HG02884 (cell line): ENCODE measurements around the gene FLCN.
A peak's percentile ranks its signal among the peaks of the same experiment; 100 is the strongest.
"Not testable (repeated sequence)": the region's sequence is repeated elsewhere in the genome, so short reads cannot be mapped to it uniquely, and the experiment has no call there.

Experiments
- ATAC-seq: cut with Tn5 transposase; IDR thresholded peaks from one replicate; pipeline ENCODE4 v1.9.1; 2021; ENCODE audit warnings: mild to moderate bottlenecking, moderate library complexity; ENCODE audit not compliant: unreplicated experiment

The FLCN gene, protein sequence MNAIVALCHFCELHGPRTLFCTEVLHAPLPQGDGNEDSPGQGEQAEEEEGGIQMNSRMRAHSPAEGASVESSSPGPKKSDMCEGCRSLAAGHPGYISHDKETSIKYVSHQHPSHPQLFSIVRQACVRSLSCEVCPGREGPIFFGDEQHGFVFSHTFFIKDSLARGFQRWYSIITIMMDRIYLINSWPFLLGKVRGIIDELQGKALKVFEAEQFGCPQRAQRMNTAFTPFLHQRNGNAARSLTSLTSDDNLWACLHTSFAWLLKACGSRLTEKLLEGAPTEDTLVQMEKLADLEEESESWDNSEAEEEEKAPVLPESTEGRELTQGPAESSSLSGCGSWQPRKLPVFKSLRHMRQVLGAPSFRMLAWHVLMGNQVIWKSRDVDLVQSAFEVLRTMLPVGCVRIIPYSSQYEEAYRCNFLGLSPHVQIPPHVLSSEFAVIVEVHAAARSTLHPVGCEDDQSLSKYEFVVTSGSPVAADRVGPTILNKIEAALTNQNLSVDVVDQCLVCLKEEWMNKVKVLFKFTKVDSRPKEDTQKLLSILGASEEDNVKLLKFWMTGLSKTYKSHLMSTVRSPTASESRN

DNA sequence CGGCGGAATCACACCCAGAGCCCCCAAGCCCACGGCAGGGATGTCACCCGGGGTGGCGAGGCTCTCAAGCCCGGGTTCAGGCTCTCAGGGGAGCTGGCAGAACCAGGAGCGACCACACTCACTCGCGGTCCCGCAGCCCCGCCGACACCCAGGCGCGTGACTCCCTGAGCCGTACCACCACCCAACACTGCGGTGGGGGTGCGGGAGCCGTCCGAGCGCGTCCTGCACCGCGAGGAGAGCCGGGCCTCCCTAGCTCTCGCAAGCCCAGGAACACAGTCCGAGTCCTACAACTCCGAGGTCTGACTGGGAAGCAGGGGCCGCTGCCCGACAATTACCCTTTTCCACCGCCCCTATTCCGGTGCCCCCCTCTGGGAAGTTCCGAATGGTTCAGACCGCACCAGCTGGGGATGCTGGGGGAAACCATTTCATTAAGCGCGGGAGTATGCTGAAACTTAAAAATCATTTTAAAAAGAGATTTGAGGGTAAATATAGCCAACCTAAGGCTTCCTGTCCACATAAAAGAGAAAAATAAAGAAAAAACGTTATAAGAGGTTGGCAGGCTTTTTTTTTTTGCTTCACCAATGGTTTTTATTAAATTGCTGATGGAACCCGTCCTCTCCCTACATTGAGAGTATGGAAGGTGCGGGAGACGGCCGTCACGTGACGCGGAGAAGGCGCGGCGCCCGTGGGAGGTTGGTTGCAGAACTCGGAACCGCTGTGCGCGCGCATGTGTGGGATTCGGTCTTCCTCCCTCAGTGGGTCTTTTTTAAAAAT lies at the start of gene FLCN:
Gene FLCN (minus strand): TSS at position 143 of the 774 bp plus-strand sequence. CDS start 9,031 bp downstream, outside the sequence.
- ATAC-seq = peak; percentile 69

DNA sequence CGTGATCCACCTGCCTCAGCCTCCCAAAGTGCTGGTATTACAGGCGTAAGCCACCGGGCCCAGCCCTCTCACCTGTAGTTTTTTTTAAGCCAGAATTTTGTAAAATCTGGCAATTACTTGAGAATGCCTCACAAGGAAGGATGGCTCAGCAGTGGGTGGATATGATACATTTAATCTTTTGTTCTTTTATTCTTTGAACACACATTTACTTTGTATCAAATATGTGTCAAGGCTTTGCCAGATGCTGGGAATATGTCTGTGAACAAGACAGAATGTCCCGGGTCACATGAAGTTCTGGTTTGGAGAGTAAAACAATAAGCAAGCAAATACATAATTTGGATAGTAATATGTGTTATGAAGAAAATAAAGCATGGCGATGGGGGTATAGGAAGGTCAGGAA lies 49.0 kb upstream of the FLCN start:
- no peak for ATAC-seq

DNA sequence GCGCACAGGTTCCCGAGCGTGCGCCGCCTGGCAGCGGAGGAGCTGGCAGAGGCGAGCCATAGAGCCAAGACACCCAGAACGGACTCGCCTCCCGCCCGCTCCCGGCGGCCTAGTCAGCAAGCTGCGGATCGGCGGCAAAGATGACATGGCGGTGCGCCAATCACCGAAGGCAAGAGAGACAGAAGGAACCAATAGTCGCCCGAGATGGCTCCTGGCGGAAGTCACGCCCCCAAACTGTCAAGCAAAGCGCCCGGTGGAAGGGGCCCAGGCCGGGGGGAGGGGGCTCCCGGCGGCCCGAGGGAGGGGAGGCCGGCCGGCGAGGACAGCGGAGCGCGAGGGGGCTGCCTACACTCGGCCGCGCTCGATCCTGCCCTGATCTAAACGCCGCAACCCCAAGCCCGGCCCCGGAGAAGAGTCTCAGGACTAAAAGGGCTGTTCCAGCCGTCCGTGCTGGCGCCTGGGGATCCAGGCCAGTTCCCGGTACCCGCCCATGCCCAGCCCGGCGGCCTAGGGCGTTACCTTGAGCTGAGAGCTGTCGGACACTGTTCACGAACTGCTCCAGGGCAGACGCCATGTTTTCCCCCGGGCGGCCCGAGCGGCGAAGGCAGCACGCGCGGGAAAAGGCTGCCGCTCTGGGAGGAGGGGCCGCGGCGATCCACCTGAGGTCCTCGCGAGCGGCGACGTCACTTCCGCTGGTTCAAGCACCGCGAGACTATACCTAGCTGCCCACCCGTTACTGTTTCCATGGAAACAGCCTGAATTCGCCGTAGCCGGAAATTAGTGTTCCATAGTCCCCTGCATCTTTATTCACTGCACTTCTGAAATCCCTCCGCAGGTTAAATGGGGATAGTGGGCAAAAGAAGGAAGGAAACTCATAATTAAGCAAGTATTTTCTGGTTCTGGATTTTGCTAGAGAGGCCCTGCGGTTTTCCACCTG lies 43.9 kb upstream of the FLCN start, which contains the start of gene COPS3:
Gene COPS3 (minus strand): TSS at position 634 of the 937 bp plus-strand sequence. CDS start 60 bp downstream, at position 574.
- peak; percentile 86 for ATAC-seq

DNA sequence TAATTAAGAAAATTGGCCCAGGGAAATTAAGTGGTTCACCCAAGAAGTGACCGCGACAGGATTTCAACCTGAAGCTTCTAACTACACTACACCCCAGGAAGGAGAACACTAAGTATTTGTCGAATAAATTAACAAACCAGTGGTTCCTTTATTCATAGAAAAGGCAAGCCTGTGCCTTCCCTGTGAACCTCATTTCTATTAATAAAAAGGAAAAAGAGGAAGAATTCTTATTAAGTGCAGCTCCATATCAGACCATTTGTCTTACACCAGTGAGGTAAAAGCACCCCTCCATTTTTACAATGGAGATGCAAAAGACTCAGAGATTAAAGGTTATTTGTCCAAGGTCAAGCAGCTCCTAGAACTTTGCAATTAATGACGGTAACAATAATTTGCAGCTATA lies 42.3 kb upstream of the FLCN start:
- no peak for ATAC-seq

DNA sequence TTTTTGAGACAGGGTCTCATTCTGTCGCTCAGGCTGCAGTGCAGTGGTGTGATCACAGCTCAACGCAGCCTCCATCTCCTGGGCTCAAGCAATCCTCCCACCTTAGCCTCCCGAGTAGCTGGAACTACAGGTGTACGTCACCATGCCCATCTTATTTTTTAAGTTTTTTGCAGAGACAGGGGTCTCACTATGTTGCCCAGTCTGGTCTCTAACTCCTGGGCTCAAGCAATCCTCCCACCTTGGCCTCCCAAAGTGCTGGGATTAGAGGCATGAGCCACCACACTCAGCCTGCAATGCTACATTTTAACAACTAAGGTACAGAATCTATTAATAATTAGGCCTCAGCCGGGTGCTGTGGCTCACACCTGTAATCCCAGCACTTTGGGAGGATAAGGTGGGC lies 40.5 kb upstream of the FLCN start:
- ATAC-seq = not testable (repeated sequence)

DNA sequence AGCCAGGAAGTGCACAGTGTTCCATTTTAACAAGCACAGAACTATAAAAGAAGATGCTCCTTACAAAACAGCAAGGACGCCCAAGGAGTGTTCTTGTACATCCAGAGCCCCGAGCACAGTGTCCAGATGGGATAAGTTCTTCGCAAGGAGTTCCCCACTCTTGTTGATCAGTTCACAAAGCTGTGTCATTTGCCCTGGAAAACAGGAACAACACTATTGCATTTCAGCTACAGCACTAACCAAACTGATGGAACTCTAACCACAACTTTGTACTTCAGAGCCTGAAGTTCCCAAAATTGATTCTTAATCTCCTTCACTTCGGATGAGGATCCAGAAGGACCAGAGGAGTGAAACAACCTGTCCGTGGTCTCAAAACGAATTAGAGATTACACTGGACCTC lies 39.0 kb upstream of the FLCN start:
- ATAC-seq = no peak

DNA sequence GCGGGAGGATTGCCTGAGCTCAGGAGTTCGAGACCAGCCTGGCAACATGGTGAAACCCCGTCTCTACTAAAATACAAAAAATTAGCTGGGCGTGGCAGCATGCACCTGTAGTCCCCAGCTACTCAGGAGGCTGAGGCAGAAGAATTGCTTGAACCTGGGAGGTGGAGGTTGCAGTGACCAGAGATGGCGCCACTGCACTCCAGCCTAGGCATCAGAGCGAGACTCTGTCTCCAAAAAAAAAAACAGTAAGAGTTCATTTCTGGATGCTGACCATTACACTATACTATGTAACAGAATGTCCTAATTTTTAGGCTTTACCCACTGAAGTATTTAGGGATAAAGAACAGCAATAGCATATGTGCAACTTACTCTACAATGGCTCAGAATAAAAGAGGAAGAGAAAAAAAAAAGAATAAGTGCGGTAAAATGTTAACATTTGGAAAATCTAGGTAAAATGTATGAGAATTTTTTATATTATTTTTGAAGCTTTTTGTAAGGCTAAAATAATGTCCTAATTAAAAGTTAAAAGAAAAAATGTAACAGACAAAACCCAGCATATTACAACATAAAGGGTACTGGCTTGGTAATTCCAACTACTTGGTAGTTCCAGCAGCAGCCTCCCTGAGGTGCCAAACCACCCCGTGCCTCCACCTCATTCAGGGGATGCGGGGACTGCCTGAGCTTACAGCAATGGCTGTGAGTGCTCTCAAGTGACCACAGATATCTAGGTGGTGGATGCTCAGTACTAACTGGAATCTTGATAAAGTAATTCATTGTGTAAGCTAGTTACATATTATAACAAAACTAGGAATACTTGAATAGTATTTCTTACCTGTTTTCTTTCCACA lies 33.2 kb upstream of the FLCN start:
- ATAC-seq = no peak

DNA sequence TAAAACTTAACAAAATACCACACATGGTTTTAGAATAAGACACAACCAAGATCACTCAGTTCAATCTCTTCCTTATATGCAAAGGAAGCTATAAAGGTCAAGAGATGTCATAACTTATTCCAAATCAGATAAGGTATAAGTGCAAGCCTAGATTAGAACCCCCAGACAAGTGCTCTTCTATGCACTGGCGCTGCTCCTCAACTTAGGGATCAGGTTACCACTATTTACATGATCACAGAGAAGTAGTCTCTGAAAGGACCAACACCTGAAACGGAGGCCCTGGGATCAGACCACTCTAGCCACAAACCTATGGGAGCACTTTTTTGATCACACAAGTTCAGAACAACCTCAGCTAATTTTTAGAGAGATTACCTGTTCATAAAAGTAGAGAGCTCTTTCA lies 27.5 kb upstream of the FLCN start:
- ATAC-seq = no peak

DNA sequence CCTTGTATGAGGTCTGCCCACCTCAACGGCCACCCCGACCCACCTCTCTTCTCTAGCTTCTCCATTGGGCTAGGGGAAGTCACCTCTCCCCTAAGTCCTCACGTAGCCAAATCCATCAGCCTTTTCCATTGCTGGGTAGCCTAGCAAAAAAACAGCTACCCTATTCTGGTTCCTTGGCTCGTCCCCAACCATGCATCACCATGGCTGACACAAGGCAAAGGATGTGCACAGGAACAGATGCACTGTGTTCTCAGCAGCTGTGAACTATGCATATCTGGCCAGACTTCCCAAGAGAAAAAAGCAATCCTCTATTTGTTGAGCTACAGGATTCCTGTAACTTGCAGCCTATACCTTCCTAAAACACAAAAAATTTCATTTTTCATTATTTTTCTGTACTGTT lies 22.0 kb upstream of the FLCN start:
- no peak for ATAC-seq

DNA sequence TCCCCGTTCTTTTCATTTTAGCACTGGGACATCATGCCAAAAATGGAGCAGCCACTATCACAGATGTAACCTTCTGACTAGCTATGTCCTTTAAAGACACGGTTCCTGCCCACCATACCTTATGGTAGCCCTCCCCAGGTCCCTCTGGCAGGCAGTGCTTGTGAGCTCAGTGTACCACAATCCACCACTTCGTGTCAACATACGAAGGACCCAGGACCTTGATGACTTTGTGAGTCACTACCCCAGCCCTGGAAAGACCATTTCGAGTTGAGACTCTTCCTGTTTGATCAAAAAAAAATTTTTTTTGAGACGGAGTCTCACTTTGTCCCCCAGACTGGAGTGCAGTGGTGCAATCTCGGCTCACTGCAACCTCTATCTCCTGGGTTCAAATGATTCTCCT lies 21.0 kb upstream of the FLCN start:
- no peak for ATAC-seq

DNA sequence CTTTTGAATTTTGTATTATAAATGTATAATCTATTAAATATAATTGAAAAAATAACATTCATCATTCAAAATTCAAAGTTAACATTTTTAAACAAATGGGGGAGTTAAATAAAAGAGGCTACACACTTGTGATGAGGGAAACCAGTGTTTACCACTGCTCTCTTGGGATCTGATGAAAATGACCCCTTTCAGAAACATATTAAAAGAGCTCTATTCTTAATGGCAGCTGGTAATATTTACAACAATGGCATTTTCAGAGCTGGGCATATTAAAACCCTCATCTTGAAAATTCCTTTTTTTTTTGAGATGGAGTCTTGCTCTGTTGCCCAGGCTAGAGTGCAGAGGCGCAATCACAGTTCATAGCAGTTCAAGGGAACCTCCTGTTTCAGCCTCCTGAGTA lies 19.3 kb upstream of the FLCN start:
- ATAC-seq = no peak

DNA sequence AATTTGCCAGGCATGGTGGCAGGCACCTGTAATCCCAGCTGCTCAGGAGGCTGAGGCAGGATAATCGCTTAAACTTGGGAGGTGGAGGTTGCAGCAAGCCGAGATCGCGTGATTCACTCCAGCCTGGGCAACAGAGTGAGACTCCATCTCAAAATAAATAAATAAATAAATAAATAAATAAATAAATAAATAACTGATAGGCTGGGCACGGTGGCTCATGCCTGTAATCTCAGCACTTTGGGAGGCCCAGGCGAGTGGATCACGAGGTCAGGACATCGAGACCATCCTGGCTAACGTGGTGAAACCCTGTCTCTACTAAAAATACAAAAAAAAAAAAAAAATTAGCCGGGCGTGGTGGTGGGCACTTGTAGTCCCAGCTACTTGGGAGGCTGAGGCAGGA lies 18.7 kb upstream of the FLCN start:
- ATAC-seq = not testable (repeated sequence)

DNA sequence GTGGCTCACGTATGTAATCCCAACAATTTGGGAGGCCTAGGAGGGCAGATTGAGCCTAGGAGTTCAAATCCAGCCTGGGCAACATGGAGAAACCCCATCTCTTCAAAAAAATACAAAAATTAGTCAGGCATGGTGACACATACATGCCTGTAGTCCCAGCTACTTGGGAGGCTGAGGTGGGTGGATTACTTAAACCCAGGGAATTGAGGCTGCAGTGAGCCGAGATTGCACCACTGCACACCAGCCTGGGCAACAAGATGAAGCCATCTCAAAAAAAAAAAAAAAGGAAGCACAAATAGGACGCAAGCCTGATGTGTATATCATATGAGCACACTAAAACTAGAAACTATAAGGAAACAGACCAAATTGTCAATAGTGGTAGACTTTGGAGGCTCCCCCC lies 17.1 kb upstream of the FLCN start:
- no peak for ATAC-seq

DNA sequence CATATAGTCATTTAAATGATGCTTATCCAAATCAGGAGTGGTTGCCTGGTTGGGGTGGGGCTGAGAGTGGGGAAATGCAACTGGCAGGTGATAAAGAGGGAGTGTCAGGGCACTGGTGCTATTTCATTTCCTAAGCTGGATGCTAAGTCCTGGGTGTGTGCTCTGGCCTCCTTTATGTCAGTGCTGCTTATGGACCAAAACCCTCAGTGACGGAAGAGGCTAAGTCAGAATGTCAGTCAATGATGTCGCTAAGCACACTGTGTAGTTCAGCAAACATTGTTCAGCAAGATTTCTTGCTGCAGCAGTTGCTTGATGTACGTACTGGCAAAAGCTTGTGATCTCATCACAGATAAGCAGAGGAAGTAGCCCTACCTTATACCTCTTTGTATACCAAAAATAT lies 16.4 kb upstream of the FLCN start:
- no peak for ATAC-seq

DNA sequence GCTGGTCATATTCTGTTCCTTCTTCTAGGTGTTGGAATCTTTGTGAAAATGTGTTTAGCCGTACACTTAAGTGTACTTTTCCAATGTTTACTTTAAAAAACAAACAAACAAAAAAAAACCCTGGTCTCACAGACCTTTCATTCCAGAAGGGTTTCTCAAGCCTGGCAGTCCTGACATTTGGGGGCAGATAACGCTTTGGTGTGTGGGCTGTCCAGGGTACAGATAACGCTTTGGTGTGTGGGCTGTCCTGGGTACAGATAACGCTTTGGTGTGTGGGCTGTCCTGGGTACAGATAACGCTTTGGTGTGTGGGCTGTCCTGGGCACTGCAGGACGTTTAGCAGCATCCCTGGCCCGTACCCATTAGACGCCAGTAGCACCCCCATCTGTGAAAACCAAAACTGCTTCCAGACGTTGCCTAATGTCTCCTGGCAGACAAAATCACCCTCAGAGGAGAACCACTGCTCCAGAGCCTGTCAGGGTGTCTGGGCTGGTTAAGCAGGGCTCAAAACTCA lies 15.2 kb upstream of the FLCN start:
- ATAC-seq = no peak

DNA sequence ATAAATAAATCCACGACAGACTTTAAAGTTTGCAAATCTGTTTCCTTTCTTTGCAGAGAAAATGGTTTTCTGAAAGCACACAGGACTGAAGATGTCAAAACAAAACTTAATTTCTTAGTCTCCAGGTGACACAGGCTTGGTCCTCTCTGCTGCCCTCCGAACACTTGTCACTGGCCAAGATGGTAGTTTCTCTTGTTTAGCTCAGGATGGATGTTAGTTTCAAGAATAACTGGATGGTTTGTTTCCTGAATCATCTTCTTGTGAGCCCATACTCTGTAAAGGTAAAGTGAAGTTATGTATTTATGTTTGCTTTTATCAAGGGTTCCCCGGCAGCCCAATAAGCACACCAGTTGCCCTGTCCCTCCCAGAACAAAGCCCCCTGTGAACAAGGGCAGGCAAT lies 9.9 kb upstream of the FLCN start:
- no peak for ATAC-seq

DNA sequence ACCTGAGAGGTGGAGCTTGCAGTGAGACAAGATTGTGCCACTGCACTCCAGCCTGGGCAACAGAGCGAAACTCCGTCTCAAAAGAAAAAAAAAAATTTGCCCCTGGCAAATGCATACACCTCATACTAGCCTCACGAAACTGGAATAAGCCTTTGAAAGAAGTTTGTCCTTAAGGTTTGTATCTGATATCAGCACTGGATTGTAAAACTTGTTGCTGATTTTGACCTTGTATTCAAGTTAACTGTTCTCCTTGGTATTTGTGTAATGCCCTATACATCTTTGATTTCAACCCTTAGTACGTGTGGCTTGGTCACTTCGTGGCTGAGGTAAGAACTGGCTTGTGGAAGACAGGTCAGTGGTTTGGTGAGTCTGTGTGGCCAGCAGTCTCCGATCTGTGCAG lies 6.2 kb upstream of the FLCN start:
- no peak for ATAC-seq

DNA sequence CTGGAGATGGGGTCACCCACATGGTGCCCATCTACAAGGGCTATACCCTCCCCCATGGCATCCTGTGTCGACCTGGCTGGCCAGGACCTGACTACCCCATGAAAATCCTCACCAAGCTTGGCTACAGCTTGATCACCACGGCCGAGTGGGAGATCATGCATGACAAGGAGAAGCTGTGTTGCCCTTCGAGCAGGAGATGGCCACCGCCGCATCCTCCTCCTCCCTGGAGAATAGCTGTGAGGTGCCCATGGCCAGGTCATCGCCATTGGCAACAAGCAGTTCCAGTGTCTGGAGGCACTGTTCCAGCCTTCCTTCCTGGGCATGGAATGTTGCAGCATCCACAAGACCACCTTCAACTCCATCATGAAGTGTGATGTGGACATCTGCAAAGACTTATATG lies 5.3 kb upstream of the FLCN start:
- ATAC-seq = no peak

DNA sequence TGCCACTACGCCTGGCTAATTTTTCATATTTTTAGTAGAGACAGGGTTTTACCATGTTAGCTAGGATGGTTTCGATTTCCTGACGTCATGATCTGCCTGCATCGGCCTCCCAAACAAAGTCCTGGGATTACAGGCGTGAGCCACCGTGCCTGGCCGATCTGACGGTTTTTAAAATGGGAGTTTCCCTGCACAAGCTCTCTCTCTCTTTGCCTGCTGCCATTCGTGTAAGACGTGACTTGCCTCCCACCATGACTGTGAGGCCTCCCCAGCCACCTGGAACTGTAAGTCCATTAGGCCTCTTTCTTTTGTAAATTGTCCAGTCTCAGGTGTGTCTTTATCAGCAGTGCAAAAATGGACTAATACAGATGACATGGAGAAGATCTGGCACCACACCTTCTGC lies 4.7 kb upstream of the FLCN start:
- ATAC-seq = no peak

DNA sequence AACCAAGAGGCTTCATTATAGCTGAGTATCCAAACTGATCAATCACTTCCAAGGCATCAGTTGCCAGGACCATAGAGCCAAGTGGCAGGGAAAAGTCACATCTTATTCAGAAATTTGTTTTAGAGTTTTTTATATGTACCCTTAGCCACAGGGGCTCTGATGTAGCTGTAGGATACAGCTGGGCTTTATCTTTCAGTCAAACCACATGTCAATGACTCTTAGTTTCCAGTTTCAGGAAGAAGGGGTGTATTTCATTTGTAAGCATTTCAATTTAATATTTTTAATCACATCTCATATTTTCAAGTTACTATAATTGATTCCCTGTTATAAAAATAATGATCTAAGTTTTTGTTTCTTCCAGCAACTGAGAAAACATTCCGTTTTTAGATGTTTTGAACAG lies 2.9 kb upstream of the FLCN start:
- no peak for ATAC-seq
